GM21825 (cell line): ENCODE results near the gene OTOGL.

Experiments
- ATAC-seq: cut with Tn5 transposase; IDR thresholded peaks from one replicate; pipeline ENCODE4 v1.9.1; 2021; ENCODE audit warnings: mild to moderate bottlenecking, moderate library complexity; ENCODE audit not compliant: unreplicated experiment

The OTOGL gene

DNA sequence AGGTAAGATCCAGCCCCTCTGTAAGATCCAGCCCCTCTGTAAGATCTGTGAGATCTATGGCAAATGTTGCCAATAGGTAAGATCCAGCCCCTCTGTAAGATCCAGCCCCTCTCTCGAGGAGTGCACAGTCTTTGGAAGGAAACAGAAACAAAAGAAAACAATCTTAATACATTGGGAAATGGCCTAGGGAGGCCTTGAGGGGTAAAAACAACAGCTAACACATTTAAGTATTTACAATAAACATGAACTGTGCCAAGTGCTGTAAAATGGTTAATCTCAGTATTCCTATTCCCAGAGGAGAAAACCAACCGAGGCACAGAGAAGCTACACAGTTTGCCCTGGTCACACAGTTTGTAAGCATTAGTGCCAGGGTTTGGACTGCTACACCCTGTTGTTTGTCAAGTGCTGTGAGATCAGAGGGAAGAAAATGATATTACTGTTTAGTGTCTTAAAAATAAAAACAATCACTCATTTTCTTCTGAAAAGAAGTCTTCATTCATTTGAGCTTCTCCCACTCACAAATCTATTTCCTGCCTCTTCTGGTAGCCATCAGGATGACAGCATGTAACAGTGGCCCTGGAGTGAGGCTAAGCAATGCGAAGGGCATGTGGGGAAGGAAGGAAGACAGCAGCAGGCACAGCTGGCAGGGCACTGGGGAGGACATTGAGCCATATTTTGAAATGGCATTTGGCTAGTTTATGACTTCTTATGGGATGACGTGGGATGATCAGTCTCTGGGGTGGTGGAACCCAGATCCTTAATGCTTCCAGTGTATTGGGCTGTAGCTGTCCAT is 226.0 kb downstream of the OTOGL start:
- ATAC-seq = no peak

DNA sequence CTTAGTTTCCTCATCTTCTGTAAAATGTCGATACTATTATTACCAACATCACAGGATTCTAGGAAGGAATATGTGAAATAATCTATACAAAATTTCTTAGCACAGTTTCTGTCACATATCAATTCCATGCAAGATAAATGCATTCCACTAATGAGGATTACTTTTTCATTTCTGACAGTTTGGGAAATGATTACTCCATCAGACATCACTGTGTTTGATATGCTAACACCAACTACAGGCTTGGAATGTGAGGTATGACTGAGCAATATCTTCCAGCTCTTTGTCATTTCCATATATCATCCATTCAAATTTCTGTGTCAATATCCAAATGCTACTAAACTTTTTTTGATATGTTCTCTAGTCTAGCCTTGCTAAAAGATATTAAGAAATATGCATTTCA is 233.5 kb downstream of the OTOGL start:
- no peak for ATAC-seq

DNA sequence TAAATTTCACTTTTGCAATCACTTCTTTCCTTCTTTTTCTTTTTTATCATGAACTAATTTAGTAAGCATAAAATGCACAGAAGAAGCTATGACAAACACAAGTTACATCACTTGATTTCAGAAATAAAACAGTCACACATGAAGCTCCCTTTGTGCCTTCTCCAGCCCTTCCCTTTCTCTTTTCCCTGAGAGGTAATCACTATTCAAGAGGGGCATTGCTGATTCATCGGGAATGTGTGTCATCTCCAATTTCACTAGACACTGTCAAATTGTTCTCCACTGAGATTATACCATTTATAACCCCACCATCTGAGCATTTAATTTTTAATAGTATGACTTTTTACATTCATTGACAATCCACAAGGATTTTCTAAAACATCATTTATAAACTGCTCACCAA is 253.1 kb downstream of the OTOGL start:
- ATAC-seq = no peak

DNA sequence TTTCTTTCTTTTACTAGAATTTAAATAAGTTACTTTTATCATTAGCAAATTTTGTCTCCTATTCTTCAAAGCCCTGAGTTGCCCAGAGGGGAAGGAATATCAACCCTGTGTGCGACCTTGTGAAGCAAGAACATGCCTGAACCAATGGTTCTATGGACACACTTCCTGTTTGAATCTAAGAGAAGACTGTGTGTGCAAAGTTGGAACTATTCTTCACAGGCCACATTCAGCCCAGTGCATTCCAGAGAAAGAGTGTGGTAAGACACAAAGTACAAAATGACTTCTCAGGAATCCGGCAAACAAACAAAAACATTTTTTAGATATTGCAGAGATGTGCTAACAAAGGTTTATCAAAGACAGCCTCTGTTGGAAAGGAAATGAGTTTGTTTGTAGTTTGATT is 253.9 kb downstream of the OTOGL start:
- no peak for ATAC-seq

DNA sequence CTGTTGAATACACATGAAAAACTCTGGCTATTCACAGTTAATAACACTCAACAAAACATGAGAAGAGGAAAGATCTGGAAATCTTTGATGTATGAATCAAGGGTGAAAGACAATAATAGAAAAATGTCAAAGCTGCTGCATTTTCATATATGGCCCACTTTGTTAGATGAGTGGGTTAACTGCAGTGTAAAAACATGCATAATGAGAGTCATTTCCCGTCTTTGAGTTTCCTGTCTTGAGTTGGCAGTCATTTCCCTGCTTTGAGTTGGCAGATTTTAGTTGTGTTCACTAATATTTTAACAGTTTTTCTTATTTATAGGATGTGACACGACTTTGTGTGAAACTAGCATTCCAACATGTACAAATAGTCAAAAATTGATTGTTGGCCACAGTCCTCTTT is 256.8 kb downstream of the OTOGL start:
- ATAC-seq = no peak

DNA sequence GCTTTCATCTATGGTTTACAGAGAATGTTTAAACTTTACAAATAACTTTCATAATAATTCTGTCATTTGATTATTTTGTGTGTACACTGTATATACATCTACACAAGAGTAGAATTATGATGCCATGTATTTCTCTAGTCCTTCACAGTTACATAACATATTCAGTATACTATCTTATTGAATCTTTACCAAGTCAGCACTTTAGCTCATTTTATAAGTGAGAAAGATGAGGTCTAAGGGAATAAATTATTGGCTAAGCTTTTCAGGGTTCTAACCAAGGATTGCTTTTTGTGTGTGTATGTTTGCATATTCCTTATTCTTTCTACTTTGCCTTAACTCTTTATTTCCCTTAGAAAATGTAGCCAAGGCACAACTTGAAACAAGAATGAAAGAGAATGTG is 260.4 kb downstream of the OTOGL start:
- no peak for ATAC-seq

DNA sequence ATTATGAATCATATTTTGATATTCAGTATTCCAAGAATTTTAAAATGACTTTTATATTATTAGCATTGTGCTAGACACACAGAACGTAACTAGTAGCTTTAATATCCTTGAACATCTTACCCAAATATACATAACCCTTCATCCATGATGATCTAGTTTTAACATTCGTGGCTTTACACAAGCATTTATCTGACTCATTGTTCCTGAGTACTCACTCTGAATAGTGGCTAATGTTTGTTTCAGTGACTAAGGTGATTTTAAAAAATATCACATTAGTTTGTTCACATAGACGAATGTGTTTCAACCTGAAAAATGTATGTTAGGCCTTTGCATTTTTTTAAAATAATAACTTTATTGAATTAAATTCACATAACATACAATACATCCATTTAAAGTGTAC is 264.7 kb downstream of the OTOGL start:
- no peak for ATAC-seq

DNA sequence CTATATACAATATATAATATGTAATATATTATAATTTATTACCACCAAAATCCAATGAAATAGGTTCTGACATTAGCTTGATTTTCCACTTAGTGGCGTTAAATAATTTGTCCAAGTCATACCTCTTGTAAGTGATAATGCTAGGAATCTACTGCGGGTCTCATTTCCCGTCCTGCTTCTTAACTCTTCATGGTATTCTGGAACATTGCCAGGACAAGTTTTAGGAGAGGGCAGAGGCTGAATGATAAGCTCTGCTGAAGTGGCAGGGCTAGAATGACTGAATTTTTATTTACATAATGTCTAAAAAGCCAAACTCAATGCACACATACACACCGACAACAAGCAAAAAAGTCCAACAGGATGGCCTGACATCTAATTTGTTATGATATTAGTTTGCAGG is 274.3 kb downstream of the OTOGL start:
- ATAC-seq = no peak

DNA sequence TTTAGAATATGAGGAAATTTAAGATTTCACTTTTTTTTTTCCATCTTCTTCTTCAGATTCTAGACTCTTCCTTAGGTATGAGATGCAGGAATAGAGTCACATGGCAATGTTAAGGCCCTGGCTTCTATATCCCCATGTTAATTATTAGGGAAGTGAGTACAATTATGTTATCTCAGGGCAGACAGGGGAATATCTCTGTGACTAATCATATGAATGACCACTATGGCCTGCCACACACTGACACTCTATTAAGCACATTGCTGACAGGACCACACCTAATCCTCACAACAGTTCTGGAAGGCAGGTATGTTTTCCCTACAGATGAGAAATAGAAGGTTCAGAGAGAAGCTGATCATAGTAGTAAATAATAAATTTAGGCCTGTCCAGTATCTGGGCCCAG is 275.3 kb downstream of the OTOGL start:
- no peak for ATAC-seq

DNA sequence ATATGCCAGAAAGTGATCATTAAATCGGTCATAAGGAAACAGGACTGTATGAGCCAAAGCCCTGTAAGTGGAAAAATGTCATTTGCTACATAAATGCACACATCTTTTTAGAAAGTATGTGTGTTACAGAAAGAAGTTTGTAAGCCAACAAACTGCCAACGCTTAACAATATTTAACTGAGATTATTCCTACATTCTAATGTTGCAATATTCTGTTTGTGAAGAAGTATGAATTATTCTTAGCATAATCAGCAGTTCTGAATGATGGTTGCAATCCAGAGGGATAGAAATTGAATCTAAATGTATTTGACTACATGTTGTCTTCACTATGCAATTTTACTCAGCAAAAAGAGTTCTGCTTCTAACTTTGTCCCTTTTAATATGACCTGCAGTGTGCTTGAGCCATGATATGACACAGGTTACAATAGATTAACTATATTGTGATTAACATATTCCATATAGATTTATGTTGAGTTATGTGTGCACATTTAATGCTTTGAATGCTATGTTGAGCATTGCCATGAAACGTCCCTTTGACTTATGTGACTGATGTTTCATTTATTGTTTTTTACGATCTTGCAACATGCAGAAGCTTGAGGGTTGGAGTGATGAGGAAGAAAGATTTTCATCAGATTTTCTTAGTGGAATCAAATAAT is 277.9 kb downstream of the OTOGL start:
- ATAC-seq = no peak

DNA sequence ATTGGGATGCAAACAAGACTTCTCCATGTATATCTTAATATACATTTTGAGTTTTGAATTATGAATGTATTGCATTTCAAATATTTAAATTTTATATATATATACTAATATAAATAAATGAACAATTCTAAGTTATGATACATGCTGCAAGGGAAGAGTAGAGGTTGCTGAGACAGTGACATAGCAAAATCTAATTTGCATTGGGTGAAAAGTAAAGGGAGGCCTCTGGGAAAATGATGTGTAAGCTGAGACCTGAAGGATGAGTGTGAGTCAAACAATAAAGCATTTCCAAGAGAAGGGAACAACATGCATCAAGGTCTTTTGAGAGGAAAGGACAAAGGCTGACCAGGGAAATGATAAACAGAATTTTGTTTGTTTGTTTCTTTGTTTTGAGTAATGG is 281.8 kb downstream of the OTOGL start:
- no peak for ATAC-seq

DNA sequence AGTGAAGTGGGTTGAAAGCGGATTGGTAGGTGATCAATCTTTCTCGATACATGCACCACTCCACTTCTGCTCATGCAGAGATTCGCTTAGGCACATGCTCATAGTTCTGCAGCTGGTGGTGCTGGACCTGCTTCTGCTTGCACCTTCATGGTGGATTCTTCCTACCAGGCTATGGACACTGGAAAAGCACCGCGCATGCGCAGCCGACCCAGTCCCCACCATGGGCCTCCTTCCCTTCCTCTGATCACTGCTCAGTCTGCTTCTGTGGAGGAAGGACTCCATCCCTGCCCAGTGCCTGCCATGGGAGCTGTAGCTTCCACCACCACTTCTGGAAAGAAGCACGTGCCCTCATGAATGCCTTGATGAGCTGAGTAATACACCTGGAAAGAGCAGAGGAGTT is 282.9 kb downstream of the OTOGL start:
- no peak for ATAC-seq

DNA sequence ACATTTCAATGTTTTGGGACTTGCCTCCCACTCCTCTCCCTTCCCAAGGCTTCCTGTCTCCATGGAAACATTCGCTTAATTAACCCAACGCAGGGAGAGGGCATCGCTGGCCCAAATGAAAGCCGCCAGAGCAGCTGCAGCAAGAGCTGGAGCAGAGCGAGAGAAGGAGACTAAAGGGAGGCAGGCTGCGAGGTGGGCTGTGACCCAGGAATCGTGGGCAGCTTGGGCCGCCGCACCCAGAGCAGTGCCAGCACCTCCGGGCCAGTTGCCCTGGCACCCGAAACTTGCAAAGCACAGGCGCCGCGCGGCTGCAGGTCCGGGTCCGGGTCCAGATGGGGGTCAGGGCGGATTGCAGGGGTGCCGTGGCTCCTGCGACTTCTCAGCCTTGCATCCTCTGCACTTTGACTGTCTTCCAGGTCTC is 301.2 kb downstream of the OTOGL start:
- ATAC-seq = no peak

DNA sequence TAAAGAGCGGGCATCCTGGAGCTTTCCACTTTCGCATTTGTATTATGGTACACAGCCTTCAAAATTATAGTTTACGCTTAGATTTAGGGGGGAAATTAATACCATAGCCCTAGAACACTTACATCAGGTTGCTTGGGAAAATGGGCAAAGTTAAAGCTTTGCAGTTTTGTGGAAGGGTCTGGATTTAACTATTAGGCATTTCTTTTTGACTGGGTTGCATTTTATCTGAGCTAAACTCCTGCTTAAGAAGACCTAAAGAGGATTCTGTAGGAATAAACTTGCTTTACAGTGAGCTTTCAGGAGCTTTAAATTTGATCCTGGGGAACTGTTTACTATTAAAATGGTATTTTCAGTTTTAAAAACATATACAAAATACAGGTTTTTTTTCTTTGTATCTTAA is 301.9 kb downstream of the OTOGL start:
- ATAC-seq = no peak

DNA sequence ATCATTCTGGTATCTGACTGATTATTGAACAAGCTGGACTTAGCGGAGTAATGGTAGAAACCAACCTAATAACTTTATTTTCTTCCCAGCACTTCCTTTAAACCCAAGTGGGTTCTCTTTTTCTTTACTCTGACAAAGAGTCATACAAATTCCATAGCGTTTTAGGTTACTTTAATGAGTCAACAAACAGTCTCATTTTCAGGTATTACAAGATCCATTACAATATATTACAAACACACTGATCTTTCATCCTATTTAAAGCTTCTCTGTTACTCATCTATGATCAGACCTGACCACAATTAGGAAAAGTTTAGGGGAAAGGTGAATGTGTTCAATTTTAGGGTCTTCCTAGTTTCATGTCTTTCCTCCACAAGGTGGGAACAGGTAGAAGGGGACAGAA is 305.3 kb downstream of the OTOGL start:
- no peak for ATAC-seq

DNA sequence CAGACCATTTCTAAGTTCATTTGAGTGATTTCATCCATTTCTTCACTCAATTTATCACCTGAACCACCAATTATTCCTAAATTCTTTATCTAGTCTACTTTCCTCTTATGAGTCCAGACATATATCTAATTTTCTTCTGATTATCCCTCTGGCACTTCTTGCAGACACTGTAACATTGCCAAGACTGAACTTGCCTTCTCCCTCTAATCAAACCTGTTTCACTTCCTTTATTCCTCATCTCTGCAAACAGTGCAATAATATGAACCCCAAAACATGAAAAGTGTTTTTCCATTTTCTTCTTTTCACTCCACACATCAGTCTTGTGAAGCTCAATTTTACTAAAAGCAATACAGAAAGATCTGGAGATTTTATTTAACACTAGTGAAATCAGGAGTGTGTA is 306.9 kb downstream of the OTOGL start:
- no peak for ATAC-seq

DNA sequence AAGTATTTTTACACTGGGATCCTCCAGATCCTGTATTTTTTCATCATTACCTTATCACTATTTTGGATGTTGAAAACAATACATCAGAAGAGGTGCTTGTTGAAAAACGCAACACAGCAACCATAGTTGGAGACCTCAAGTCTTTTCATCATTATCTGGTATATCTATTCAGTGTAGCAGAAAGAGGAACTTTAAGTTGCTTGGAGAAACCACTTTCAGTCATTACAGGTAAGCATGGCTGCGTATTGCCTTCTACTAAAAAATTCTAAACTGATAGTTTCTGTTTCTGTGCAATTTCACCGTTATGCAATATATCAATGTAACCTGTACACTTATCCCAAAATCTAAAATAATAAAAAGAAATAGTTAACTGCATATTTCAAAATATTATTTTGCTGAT is 312.4 kb downstream of the OTOGL start:
- ATAC-seq = no peak

DNA sequence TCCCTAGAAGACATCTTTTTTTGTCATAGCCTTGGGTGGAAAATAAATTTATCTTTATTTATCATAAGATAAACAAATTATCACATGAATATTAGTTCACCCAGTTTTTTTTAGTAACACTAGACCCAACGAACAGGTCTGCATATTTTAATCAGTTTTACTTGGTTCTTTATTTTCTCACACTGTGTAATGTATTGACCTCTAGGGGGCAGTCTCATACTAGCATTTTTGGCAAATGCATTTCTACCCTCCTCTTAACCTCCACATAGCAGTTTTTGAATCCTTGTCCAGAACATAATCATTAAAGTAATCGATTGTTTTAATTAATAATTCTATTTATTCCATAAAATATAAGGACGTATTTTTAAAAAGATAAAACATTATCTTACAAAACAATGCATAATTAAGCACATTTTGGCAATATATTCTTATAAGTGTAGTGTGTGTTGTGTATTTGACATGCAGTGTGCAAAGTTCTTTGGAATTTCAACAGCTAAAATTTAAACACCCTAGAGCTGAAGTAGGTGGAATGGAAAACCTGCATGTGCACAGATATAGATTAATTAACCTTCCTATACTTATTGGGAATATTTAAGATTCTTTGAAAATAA is 313.1 kb downstream of the OTOGL start:
- ATAC-seq = peak; percentile 65

DNA sequence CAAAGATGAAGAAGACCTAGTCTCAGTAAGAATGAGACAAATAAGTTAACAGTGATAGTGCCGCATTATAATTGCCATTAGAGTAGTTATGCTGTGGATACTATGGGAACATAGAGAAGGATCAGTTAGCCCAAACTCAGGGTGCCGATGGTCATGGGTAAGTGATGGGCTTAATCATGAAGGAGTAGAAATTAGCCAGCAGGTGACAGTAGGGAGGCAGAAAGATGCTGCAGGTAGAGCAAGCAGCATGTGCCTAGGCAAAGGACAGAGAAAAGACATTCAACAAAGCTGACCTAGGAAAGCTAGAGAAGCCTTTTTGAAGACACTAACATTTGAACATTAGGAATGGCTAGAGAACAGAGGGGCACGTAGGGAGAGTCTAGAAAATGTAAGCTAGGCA is 314.1 kb downstream of the OTOGL start:
- ATAC-seq = no peak

DNA sequence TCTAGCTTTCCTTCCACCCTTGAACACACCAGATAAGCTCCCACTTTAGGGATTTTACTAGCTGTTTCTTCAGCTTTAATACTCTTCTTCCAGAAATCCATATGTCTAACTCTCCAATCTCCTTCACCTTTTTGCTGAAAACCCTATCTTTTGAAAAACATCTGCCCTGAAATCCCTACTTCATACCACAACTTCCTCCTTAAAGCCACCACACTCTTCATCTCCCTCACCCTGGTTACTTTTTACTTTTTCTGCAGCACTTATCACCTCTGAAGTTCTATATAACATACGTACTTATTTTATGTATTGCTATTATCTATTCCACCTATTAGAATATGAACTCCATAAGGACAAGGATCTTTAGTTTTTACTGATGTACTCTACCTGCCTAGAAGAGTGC is 316.1 kb downstream of the OTOGL start:
- ATAC-seq = no peak

DNA sequence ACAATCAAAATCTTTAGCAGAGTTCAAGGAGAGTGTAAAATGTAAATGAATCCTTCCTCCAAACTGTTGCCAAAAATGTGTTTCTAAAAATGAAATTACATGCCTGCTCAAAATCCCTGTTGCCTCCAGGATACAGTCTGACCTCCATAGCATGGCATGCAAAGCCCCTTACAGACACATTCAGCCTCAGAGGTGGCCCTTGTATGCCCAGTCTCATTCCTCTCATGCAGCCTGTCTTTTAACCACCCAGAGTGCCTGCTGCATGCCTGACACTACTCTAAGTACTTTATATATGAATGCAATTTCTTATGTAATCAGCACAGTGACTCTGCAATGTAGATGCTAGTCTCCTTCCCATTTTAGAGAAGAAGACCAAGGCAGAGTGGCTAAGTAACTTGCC is 320.3 kb downstream of the OTOGL start:
- no peak for ATAC-seq

DNA sequence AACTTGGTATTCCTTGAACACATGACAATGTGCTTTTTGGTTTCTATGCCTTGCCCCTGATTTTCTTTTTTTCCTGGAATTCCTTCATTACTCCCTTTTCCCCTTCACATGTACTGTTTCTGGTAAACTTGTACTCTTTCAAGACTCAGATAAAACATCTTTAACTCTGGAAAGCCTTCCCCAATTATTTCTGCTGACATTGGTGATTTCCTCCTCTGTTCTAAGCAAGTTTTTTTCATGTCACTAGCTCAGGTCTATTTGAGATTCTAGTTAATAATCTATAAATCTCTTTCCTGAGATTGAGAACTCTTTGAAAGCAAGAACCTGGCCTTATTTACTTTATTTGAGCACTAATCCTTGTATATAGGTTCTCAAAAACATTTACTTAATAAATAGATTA is 320.7 kb downstream of the OTOGL start:
- no peak for ATAC-seq
